ENCODE results near the gene SPATA13.
"Not testable (repeated sequence)": the region's sequence is repeated elsewhere in the genome, so short reads cannot be mapped to it uniquely, and the experiment has no call there.

Gene SPATA13

GRCh38 chr13:24327598-24327997 lies 167.1 kb downstream of the SPATA13 start:
- DNase-seq, result not testable (repeated sequence)

DNA sequence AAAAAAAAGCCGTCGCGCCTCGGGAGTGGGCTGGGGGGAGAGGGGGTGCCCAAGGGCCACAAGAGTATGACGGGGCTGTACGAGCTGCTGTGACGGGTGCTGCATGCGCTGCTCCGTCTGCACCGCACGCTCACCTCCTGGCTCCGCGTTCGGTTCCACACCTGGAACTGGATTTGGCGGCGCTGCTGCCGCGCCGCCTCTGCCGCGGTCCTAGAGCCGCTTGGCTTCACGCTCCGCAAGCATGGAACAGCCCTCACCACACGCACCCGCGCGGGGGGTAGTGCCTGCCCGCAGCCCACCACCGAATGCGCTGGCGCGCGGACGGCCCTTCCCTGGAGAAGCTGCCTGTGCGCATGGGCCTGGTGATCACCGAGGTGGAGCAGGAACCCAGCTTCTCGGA lies 167.6 kb downstream of the SPATA13 start:
- DNase-seq, result no peak

DNA sequence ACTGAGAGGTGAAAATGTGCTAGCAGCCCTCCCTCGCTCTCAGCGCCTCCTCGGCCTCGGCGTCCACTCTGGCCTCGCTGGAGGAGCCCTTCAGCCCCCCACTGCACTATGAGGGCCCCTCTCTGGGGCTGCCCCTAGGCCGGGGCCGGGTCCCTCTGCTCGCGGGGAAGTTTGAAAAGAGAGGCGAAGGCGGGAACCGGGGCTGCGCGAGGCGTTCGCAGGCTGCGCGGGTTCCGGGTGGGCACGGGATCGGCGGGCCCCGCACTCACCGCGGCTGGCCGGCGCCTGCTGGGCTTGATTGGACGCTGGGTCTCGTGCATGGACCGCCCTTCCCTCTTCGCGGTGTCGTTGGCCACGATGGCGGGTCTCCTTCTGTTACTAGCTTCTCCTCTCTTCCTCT lies 178.2 kb downstream of the SPATA13 start:
- DNase-seq, result no peak

GRCh38 chr13:24339937-24340607 lies 179.6 kb downstream of the SPATA13 start:
- no peak for DNase-seq

- DNase-seq, result no peak
Observed at GRCh38 chr13:24340608-24340955, 180.1 kb downstream of the SPATA13 start.

GRCh38 chr13:24341439-24341838 lies 180.9 kb downstream of the SPATA13 start:
- no peak for DNase-seq

DNA sequence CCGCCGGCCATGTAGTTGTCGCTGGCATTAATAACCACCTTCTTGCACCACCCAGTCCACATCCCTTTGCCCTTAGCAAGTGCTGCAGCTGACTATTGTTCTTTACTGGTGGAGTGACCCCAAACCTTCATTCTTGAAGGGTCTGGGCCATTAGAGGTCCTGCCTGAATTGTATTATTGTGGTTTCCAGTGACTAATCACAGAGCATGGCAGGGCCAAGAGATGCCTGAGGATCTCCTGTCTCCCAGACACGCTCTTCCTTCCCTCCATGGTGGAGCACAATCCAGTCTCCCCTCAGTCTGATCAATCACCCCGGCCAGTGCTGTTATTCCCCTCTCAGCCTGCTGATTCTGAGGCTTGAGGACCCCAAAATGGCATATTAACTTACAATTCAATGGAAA lies 187.9 kb downstream of the SPATA13 start:
- no peak for DNase-seq

- no peak for DNase-seq
Observed at GRCh38 chr13:24348797-24349515, 188.4 kb downstream of the SPATA13 start.

GRCh38 chr13:24349778-24350664 lies 189.5 kb downstream of the SPATA13 start:
- not testable (repeated sequence) for DNase-seq

- DNase-seq, result no peak
Observed at GRCh38 chr13:24351423-24351822, 190.9 kb downstream of the SPATA13 start.

DNA sequence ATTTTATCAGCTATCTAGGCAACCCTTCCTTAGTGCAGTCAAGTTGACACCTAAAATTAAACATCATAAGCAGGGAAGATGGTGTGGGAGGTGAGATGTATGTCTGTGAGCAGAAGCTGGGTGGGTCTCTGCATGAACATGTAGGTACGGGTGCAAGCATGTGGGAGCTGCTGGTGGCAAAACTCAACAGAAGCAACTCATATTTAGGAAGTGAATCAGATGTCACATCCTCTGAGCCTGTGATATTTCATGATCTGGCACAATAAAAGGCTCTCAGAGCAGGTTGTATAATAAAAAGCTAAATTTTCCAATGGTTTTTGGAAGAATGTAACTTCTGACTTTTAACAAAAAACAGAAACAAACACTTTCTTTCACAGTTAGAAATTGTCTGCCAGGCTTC lies 193.2 kb downstream of the SPATA13 start:
- DNase-seq, result no peak

DNA sequence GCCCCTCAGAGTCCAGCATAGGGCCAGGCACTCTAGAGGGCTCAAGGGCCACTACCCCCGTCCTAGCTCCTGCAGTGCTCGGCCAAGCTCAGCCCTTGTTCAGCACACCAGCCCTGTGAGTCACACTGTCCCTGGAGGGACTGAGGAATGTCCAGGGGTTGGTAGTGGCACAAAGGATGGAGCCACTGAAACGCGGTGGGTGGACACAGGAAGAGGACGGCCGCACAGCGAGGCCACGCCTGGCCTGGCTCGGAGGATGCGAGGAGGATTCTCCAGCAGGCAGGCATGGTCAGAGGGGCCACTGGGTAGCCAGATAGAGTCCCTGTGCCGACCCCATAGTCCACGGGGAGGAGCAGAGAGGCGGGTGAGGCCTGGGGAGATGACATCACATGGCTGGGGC lies 194.6 kb downstream of the SPATA13 start:
- DNase-seq, result no peak

DNA sequence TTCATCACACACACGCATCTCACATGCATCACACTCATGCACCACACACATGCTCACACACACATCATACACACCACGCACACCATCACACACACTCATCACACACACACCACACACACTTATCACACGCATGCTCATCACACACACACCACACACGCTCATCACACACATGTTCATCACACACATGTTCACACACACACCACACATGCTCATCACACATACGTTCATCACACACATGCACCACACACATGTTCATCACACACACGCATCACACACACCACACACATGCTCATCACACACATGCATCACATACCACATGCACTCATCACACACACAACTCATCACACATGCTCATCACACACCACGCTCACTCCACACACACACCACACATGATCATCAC lies 195.8 kb downstream of the SPATA13 start:
- DNase-seq, result no peak

Data from femur (tissue), 1 donor.